ENCODE results near the gene GAMT.

The GAMT gene

DNA sequence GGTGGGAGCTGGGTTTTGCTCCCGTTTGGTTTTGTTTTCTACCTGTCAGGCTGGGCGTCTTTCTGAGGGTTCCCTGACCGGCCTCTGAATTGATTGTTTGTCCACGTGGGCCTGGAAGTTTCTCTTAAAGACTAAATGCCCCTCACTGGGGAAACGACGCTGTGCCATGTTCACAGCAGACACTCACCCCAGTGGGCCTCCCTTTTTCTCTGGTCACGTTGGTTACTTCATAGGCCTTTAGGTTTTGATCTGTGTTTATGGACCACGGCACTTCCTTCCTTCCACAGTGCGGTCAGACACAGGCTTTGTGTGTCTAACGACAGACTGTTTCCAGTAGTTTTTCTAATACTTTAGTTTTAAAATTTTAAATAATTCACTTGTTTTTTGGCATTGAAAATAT, 37.7 kb downstream of the GAMT start:
- no peak for DNase-seq (ENCODE audit: low read depth)
- H3K4me3 ChIP-seq (ENCODE audit: low read depth, low read length) = no peak overlapping the region
- TF ChIP-seq, protein P1, sequence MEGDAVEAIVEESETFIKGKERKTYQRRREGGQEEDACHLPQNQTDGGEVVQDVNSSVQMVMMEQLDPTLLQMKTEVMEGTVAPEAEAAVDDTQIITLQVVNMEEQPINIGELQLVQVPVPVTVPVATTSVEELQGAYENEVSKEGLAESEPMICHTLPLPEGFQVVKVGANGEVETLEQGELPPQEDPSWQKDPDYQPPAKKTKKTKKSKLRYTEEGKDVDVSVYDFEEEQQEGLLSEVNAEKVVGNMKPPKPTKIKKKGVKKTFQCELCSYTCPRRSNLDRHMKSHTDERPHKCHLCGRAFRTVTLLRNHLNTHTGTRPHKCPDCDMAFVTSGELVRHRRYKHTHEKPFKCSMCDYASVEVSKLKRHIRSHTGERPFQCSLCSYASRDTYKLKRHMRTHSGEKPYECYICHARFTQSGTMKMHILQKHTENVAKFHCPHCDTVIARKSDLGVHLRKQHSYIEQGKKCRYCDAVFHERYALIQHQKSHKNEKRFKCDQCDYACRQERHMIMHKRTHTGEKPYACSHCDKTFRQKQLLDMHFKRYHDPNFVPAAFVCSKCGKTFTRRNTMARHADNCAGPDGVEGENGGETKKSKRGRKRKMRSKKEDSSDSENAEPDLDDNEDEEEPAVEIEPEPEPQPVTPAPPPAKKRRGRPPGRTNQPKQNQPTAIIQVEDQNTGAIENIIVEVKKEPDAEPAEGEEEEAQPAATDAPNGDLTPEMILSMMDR (IDR thresholded peaks at IDR 0.05; ENCODE audit: low read depth, low read length, missing control alignments) = no peak
- in situ Hi-C loops (cut with HindIII; ENCODE audit: low sequenced_read_pairs) = no loop called here

DNA sequence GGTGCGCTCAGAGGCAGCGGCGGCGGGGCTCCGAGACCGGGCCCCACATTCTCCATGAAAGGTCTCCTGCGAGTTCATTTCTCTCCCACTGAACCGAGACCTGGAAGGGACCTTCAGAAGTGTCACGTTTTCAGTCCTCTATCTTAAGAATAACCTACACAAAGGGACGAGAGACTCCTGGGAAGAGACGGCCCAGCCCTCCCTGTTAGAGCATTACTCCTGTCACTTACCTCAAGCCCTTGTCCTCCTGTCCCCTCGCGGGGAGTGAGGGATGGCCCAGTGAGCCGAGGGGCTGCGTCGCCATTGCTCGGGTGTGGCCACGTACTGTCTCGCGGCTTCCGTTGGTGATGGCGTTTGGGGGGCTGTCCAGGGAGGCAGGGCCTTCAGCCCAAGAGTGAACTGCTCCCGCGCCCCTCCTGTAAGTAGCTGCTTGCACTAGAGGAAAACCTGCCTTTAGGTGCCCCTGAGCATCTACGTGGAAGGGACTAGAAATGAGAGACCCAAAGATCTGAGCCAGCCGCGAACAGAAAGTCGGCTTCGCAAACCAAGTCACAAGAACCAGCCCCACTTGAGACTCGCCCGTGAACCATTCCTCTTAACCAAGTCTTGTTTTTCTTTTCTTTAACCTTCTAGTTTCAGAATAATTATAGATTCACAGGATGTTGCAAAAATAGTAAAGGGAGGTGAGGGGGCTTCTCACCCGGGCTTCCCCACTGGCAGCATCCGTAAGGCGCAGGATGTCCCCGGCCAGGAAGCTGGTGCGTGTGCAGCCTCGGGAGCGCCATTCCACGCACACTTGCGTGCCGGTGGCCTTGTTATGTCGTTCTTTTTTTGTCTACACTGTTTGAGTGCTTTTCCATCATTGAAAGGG, 38.7 kb downstream of the GAMT start:
- no peak for DNase-seq (ENCODE audit: low read depth)
- H3K4me3 ChIP-seq (ENCODE audit: low read depth, low read length) = no peak overlapping the region
- TF ChIP-seq, protein P1 (IDR thresholded peaks at IDR 0.05; ENCODE audit: low read depth, low read length, missing control alignments) = no peak
- in situ Hi-C loops (cut with HindIII; ENCODE audit: low sequenced_read_pairs) = no loop called here

DNA sequence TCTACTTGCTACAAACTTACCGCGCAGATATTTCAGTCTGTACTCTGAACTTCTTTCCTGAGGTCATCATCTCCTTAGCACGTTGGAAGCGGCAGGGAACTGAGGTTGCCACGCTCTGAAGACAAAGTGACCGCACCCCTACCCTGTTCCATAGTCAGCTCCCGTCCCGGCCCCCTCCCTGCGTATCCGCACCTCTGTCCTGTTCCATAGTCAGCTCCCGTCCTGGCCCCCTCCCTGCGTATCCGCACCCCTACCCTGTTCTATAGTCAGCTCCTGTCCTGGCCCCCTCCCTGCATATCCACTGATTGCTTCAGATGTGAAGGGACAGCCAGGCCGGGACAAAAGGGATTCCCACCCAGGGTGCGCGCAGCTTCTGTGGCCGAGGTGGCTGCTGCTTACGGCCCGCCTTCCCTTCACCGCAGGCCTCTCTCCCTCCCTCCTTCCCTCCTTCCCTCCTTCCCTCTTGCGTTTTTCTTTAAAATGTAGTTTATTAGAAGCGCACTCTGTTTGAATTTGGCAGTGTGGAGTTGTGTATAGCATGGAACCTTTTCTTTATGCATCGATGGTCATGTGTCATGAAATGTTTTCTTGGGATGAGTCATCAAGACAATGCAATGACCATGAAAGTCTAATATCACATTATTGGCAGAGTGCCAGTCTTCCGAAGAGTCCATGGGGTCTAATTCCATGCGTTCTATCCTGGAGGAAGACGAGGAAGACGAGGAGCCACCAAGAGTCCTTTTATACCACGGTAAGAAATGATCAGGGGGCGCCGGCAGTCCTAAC, 39.5 kb downstream of the GAMT start:
- in situ Hi-C loops (cut with HindIII; ENCODE audit: low sequenced_read_pairs) = no loop called here
- DNase-seq (ENCODE audit: low read depth) = peak; percentile 82
- H3K4me3 ChIP-seq (ENCODE audit: low read depth, low read length) = peak overlapping the region; percentile 38
- TF ChIP-seq, protein P1 (IDR thresholded peaks at IDR 0.05; ENCODE audit: low read depth, low read length, missing control alignments) = no peak

DNA sequence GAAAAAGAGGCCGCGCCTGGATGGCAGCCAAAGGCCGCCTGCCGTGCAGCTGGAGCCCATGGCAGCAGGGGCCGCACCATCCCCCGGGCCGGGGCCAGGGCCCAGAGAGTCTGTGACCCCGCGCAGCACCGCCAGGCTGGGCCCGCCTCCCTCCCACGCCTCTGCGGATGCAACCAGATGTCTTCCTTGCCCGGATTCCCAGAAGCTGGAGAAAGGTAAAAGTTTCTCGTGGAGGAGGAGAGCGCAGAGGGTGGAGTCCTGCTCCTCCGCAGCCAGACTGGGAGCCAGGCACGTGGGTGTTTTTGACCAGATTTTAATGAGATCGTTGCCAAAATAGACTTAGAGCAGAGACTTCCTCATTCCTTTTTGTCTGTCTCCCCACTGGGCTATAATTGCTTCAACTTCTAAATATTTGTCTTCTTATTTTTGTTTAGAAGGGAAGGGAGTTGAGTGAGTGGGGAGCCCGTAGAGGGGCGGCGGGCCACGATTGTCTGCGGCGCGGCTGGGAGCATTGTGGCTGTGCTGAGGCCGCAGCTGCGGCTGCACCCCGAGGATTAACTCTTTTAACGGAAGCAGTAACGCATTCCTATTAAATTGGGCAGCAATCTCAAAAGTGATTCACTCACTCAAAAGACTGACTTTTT, 40.4 kb downstream of the GAMT start:
- peak; percentile 70 for DNase-seq (ENCODE audit: low read depth)
- in situ Hi-C loops (cut with HindIII; ENCODE audit: low sequenced_read_pairs) = no loop called here
- H3K4me3 ChIP-seq (ENCODE audit: low read depth, low read length) = peak overlapping the region; percentile 38
- TF ChIP-seq, protein P1 (IDR thresholded peaks at IDR 0.05; ENCODE audit: low read depth, low read length, missing control alignments) = no peak

DNA sequence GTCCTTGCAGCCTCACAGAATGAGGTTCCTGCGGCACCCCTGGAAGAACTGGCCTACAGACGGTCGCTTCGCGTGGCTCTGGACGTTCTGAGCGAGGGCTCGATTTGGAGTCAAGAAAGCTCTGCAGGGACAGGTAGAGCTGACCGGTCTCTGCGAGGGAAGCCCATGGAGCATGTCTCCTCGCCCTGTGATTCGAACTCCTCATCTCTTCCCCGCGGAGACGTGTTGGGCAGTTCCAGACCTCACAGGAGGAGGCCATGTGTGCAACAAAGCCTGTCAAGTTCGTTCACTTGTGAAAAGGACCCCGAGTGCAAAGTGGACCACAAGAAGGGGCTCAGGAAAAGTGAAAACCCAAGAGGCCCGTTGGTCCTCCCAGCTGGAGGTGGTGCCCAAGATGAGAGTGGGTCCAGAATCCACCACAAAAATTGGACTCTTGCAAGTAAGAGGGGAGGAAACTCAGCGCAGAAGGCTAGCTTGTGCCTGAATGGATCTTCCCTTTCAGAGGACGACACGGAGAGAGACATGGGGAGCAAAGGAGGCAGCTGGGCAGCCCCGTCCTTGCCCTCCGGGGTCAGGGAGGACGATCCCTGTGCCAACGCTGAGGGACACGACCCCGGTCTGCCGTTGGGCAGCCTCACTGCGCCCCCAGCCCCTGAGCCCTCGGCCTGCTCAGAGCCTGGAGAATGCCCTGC, 41.1 kb downstream of the GAMT start:
- in situ Hi-C loops (cut with HindIII; ENCODE audit: low sequenced_read_pairs) = no loop called here
- H3K4me3 ChIP-seq (ENCODE audit: low read depth, low read length) = peak overlapping the region; percentile 38

More for the DNA sequence above, 41.1 kb downstream of the GAMT start:
- DNase-seq (ENCODE audit: low read depth) = no peak
- TF ChIP-seq, protein P1 (IDR thresholded peaks at IDR 0.05; ENCODE audit: low read depth, low read length, missing control alignments) = no peak

All from astrocyte of the cerebellum (primary cell).